C4-2B (cell line): ENCODE results near the gene GALNT2.

Experiments used
- CTCF ChIP-seq: fragments of 450-650 bp; conservative IDR thresholded peaks from 2 replicates; pipeline ENCODE4 v1.5.1; 2017; ENCODE audit warnings: mild to moderate bottlenecking
- ZFX ChIP-seq: fragments of 450-650 bp; IDR thresholded peaks from 2 replicates; pipeline ENCODE4 v1.6.1; 2017

DNA sequence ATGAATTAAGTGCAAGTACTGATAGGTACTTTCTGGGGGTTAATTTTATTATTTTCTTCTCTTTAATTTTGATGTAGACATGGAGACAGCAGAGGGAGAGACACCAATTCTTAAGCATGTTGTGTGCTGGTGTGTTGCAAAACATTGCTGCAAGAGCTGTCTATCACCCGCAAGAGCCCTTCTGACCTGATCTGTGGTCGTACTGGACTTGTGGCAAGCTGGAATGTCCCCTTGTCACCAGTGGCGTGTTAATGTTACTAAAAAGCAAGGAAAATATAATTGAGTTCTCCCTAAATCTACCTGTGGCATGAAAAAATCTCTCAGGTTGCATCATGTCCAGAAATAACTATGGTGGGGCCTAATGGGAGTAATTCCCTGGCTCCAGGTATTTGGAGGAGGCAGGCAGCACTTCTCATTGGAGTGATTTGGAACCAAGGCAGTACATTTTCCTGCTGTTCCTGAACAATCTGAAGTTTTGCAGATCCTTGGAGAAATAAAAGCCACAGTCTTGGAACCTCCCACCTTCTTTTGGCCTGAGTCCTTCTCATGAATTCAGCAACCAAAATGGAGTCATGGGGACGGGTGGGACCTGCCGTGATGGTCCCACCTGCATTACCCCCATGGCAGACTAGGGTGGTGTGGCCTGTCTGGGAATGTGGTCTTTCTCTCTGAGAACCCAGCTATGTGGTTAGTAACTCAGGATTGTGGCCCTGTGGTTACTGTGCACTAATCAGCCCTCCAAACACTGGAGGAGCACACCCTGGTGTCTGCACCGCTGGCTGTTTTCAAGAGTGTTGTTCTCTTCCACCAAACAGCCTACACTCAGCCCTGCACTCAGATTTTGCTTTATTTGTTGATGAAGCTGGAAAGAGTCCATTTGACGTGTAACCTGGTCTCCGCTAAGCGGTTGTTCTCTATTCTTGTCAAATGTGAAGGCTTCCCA lies 57.4 kb downstream of the GALNT2 start:
- TF ChIP-seq CTCF, result no peak
- TF ChIP-seq ZFX, result no peak
